Measurements from ENCODE around the gene DMAC1. TPM values are rescaled to one million over a fixed set of nuclear protein-coding genes. Genes with fewer than 3 reads are reported as not detected.
A peak's percentile ranks its signal among the peaks of the same experiment; 100 is the strongest.

The DMAC1 gene
- total RNA-seq, 1 experiment from 2014 or later: 65.9 TPM

DNA sequence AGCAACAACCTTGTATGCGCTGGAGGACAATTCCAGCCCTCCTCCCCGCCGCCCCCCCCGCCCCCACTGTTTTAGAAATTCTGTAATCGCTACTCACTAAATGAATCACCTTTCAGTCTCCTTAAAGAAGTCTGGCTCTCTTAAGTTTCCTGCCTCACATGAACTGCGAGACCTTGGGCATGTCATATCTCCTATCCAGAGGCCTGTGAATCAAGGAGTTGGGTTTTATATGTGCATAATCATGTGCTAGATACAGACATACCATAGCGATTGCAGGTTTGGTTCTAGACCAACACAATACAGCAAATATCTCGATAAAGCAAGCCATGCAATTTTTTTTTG is 337 bp upstream of the DMAC1 start:
- H3K4me1 ChIP-seq (ENCODE audit: insufficient read depth, low read length, poor library complexity, severe bottlenecking): peaks cover 6% of the 10 kb centered on the region
- intact Hi-C loops (cut with micrococcal nuclease; ENCODE audit: unreplicated experiment): no loop called here
- H3K36me3 ChIP-seq (ENCODE audit: insufficient read depth, low read length, poor library complexity, severe bottlenecking): peaks cover 28% of the 10 kb centered on the region
- BruUV-seq (replicated peaks): no TSS peak
- H3K27ac ChIP-seq (ENCODE audit: low read depth, low read length, poor library complexity, severe bottlenecking): no peak overlapping the region
- H3K4me3 ChIP-seq (ENCODE audit: low read depth, low read length, poor library complexity, severe bottlenecking): peak overlapping the region; percentile 82
- no peak for DNase-seq (ENCODE audit: low spot score)
- POLR2A ChIA-PET (ENCODE audit: low non-redundant PET): no interaction called here
- CTCF ChIA-PET: no interaction called here
- no peaks in the 10 kb centered on the region for H3K9me3 ChIP-seq (ENCODE audit: low read depth, low read length, poor library complexity, severe bottlenecking)
- TF ChIP-seq, protein P1, sequence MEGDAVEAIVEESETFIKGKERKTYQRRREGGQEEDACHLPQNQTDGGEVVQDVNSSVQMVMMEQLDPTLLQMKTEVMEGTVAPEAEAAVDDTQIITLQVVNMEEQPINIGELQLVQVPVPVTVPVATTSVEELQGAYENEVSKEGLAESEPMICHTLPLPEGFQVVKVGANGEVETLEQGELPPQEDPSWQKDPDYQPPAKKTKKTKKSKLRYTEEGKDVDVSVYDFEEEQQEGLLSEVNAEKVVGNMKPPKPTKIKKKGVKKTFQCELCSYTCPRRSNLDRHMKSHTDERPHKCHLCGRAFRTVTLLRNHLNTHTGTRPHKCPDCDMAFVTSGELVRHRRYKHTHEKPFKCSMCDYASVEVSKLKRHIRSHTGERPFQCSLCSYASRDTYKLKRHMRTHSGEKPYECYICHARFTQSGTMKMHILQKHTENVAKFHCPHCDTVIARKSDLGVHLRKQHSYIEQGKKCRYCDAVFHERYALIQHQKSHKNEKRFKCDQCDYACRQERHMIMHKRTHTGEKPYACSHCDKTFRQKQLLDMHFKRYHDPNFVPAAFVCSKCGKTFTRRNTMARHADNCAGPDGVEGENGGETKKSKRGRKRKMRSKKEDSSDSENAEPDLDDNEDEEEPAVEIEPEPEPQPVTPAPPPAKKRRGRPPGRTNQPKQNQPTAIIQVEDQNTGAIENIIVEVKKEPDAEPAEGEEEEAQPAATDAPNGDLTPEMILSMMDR (conservative IDR thresholded peaks at IDR 0.05; ENCODE audit: low read depth, low read length): no peak
- no peaks in the 10 kb centered on the region for H3K27me3 ChIP-seq (replicated peaks; ENCODE audit: insufficient read depth, low read depth, low read length, poor library complexity)

DNA sequence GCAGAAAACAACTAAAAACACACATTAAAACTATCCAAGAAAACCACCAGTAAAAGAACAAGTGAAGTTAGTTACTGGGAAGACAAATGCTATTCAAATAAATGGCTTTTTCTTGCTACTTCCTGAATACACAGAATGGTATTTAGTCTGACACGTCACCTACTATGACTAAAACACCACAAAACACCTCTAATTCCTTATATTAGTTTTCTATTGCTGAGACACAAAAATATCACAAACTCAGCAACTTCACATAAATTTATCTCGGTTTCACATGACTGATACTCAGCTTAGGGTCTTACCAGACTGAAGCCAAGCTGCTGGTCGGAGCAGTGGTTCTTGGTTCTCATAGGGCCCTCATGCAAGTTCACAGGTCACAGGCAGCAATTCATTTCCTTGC is 5.4 kb downstream of the DMAC1 start:
- CTCF ChIA-PET: no interaction called here
- peaks cover 6% of the 10 kb centered on the region for H3K4me1 ChIP-seq (ENCODE audit: insufficient read depth, low read length, poor library complexity, severe bottlenecking)
- no peak overlapping the region for H3K27ac ChIP-seq (ENCODE audit: low read depth, low read length, poor library complexity, severe bottlenecking)
- H3K36me3 ChIP-seq (ENCODE audit: insufficient read depth, low read length, poor library complexity, severe bottlenecking): peaks cover 32% of the 10 kb centered on the region
- no peak for DNase-seq (ENCODE audit: low spot score)
- no peak for TF ChIP-seq EZH2 (IDR thresholded peaks at IDR 0.05; ENCODE audit: borderline replicate concordance, low read depth, low read length, poor library complexity, severe bottlenecking)
- TF ChIP-seq, protein P1 (conservative IDR thresholded peaks at IDR 0.05; ENCODE audit: low read depth, low read length): no peak
- no peak overlapping the region for H3K4me3 ChIP-seq (ENCODE audit: low read depth, low read length, poor library complexity, severe bottlenecking)
- POLR2A ChIA-PET (ENCODE audit: low non-redundant PET): no interaction called here
- H3K27me3 ChIP-seq (replicated peaks; ENCODE audit: insufficient read depth, low read depth, low read length, poor library complexity): no peaks in the 10 kb centered on the region
- intact Hi-C loops (cut with micrococcal nuclease; ENCODE audit: unreplicated experiment): no loop called here
- no TSS peak for BruUV-seq (replicated peaks)
- no peaks in the 10 kb centered on the region for H3K9me3 ChIP-seq (ENCODE audit: low read depth, low read length, poor library complexity, severe bottlenecking)

GRCh38 chr9:7791394-7791793 is 8.2 kb downstream of the DMAC1 start:
- Histone ChIP-seq H3K9me3 (ENCODE audit: low read depth, low read length, poor library complexity, severe bottlenecking) (no peaks in the 10 kb centered on the region), H3K4me3 (ENCODE audit: low read depth, low read length, poor library complexity, severe bottlenecking) (no peak overlapping the region), H3K27me3 (replicated peaks; ENCODE audit: insufficient read depth, low read depth, low read length, poor library complexity) (no peaks in the 10 kb centered on the region), H3K36me3 (ENCODE audit: insufficient read depth, low read length, poor library complexity, severe bottlenecking) (peaks cover 18% of the 10 kb centered on the region), H3K27ac (ENCODE audit: low read depth, low read length, poor library complexity, severe bottlenecking) (no peak overlapping the region), H3K4me1 (ENCODE audit: insufficient read depth, low read length, poor library complexity, severe bottlenecking) (no peaks in the 10 kb centered on the region)
- no TSS peak for BruUV-seq (replicated peaks)
- intact Hi-C loops (cut with micrococcal nuclease; ENCODE audit: unreplicated experiment): no loop called here
- no peak for TF ChIP-seq EZH2 (IDR thresholded peaks at IDR 0.05; ENCODE audit: borderline replicate concordance, low read depth, low read length, poor library complexity, severe bottlenecking)
- TF ChIP-seq, protein P1 (conservative IDR thresholded peaks at IDR 0.05; ENCODE audit: low read depth, low read length): no peak
- no peak for DNase-seq (ENCODE audit: low spot score)
- ChIA-PET CTCF (no interaction called here), POLR2A (ENCODE audit: low non-redundant PET) (no interaction called here)

All from A673 (cell line).